ENCODE results near the gene RYR2. TPM values are rescaled to one million over a fixed set of nuclear protein-coding genes. Genes with fewer than 3 reads are reported as not detected.

RYR2 gene
- total RNA-seq, 4 donors from 2014 or later: 1.2 to 7.0 (median 2.5) TPM

GRCh38 chr1:237791592-237791991 lies 749.6 kb downstream of the RYR2 start:
- Histone ChIP-seq H3K27ac (no peak overlapping the region), H3K27me3 (no peaks in the 10 kb centered on the region), H3K36me3 (no peaks in the 10 kb centered on the region), H3K9me3 (no peaks in the 10 kb centered on the region), H3K4me1 (no peaks in the 10 kb centered on the region), H3K4me3 (no peak overlapping the region)
- intact Hi-C loops (cut with DNase I; ENCODE audit: low total_unique reads) (no loop called here), in situ Hi-C loops (cut with MboI; ENCODE audit: low pct_ligation_motif_present in 1 of 4, low pct_unique_long_range_greater_than_20kb in 1 of 4, low sequenced_read_pairs in 3 of 4) (no loop called here)
- TF ChIP-seq POLR2A (IDR thresholded peaks at IDR 0.05): no peak
- TF ChIP-seq, protein P1, sequence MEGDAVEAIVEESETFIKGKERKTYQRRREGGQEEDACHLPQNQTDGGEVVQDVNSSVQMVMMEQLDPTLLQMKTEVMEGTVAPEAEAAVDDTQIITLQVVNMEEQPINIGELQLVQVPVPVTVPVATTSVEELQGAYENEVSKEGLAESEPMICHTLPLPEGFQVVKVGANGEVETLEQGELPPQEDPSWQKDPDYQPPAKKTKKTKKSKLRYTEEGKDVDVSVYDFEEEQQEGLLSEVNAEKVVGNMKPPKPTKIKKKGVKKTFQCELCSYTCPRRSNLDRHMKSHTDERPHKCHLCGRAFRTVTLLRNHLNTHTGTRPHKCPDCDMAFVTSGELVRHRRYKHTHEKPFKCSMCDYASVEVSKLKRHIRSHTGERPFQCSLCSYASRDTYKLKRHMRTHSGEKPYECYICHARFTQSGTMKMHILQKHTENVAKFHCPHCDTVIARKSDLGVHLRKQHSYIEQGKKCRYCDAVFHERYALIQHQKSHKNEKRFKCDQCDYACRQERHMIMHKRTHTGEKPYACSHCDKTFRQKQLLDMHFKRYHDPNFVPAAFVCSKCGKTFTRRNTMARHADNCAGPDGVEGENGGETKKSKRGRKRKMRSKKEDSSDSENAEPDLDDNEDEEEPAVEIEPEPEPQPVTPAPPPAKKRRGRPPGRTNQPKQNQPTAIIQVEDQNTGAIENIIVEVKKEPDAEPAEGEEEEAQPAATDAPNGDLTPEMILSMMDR (IDR thresholded peaks at IDR 0.05): no peak
- TF ChIP-seq EP300 (IDR thresholded peaks at IDR 0.05; ENCODE audit: low read depth): no peak
- no peak for TF ChIP-seq POLR2AphosphoS5 (IDR thresholded peaks at IDR 0.05)
- WGBS, 2 donors (ENCODE audit: low coverage in 1 of 2): 63 to 69% methylated on average over 2 of the region's 2 CpGs
- DNase-seq: no peak

DNA sequence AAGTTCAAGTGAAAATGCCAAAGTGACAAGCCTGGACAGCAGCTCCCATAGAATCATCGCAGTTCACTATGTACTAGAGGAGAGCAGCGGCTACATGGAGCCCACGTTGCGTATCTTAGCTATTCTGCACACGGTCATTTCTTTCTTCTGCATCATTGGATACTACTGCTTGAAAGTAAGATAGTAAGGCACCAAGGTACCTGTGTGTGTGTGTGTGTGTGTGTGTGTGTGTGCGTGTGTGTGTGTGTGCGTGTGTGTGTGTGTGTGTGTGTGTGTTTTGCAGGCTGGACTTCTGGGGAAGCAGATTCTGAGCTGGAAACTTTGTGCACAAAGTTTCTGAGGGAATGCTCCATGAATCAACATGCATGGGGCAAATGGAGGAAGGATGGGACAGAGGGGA lies 750.2 kb downstream of the RYR2 start:
- Histone ChIP-seq H3K4me3 (no peak overlapping the region), H3K36me3 (no peaks in the 10 kb centered on the region), H3K4me1 (no peaks in the 10 kb centered on the region), H3K27ac (no peak overlapping the region), H3K9me3 (no peaks in the 10 kb centered on the region), H3K27me3 (no peaks in the 10 kb centered on the region)
- in situ Hi-C loops (cut with MboI; ENCODE audit: low pct_ligation_motif_present in 1 of 4, low pct_unique_long_range_greater_than_20kb in 1 of 4, low sequenced_read_pairs in 3 of 4) (no loop called here), intact Hi-C loops (cut with DNase I; ENCODE audit: low total_unique reads) (no loop called here)
- no peak for TF ChIP-seq POLR2AphosphoS5 (IDR thresholded peaks at IDR 0.05)
- no peak for TF ChIP-seq EP300 (IDR thresholded peaks at IDR 0.05; ENCODE audit: low read depth)
- no peak for TF ChIP-seq POLR2A (IDR thresholded peaks at IDR 0.05)
- TF ChIP-seq, protein P1 (IDR thresholded peaks at IDR 0.05): no peak
- DNase-seq: no peak
- WGBS, 2 donors (ENCODE audit: low coverage in 1 of 2): 80 to 83% methylated on average over 7 of the region's 7 CpGs

GRCh38 chr1:237792726-237793125 lies 750.7 kb downstream of the RYR2 start:
- Histone ChIP-seq H3K4me1 (no peaks in the 10 kb centered on the region), H3K27ac (no peak overlapping the region), H3K36me3 (no peaks in the 10 kb centered on the region), H3K4me3 (no peak overlapping the region), H3K27me3 (no peaks in the 10 kb centered on the region), H3K9me3 (no peaks in the 10 kb centered on the region)
- intact Hi-C loops (cut with DNase I; ENCODE audit: low total_unique reads): no loop called here
- in situ Hi-C loops (cut with MboI; ENCODE audit: low pct_ligation_motif_present in 1 of 4, low pct_unique_long_range_greater_than_20kb in 1 of 4, low sequenced_read_pairs in 3 of 4): no loop called here
- WGBS, 2 donors (ENCODE audit: low coverage in 1 of 2): 53 to 57% methylated on average over 1 of the region's 1 CpG
- no peak for TF ChIP-seq EP300 (IDR thresholded peaks at IDR 0.05; ENCODE audit: low read depth)
- DNase-seq: no peak

DNA sequence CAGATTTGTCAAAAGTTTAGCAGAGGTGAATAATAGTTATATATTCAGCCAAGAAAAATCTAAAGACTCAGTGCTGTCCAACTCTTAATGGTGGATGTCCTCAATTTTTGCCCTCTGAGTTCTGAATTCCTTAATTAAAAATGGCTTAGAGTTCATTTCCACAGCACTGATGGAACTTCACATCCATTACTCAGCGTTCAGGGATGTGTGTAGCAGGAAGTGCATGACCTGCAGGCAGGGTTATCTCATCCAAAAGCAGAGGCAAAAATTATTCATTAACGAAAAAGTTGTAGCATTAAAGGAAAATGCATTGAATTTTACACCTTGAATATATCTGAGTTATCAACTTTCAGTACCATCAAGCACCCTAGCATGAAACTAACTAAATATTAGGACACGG lies 752.1 kb downstream of the RYR2 start:
- Histone ChIP-seq H3K4me3 (no peak overlapping the region), H3K4me1 (no peaks in the 10 kb centered on the region), H3K9me3 (no peaks in the 10 kb centered on the region), H3K36me3 (no peaks in the 10 kb centered on the region), H3K27ac (no peak overlapping the region), H3K27me3 (no peaks in the 10 kb centered on the region)
- no peak for TF ChIP-seq POLR2AphosphoS5 (IDR thresholded peaks at IDR 0.05)
- TF ChIP-seq, protein P1 (IDR thresholded peaks at IDR 0.05): no peak
- TF ChIP-seq EP300 (IDR thresholded peaks at IDR 0.05; ENCODE audit: low read depth): no peak
- TF ChIP-seq POLR2A (IDR thresholded peaks at IDR 0.05): no peak
- intact Hi-C loops (cut with DNase I; ENCODE audit: low total_unique reads): no loop called here
- in situ Hi-C loops (cut with MboI; ENCODE audit: low pct_ligation_motif_present in 1 of 4, low pct_unique_long_range_greater_than_20kb in 1 of 4, low sequenced_read_pairs in 3 of 4): no loop called here
- 32 to 39% methylated on average over 3 of the region's 3 CpGs for WGBS, 2 donors (ENCODE audit: low coverage in 1 of 2)
- DNase-seq: no peak

- Histone ChIP-seq H3K4me3 (no peak overlapping the region), H3K36me3 (no peaks in the 10 kb centered on the region), H3K9me3 (no peaks in the 10 kb centered on the region), H3K4me1 (no peaks in the 10 kb centered on the region), H3K27ac (no peak overlapping the region), H3K27me3 (no peaks in the 10 kb centered on the region)
- intact Hi-C loops (cut with DNase I; ENCODE audit: low total_unique reads) (no loop called here), in situ Hi-C loops (cut with MboI; ENCODE audit: low pct_ligation_motif_present in 1 of 4, low pct_unique_long_range_greater_than_20kb in 1 of 4, low sequenced_read_pairs in 3 of 4) (no loop called here)
- 91 to 92% methylated on average over 6 to 13 of the region's 13 CpGs for WGBS, 2 donors (ENCODE audit: low coverage in 1 of 2)
- no peak for DNase-seq
- TF ChIP-seq POLR2AphosphoS5 (IDR thresholded peaks at IDR 0.05) (no peak), EP300 (IDR thresholded peaks at IDR 0.05; ENCODE audit: low read depth) (no peak), POLR2A (IDR thresholded peaks at IDR 0.05) (no peak)
- TF ChIP-seq, protein P1 (IDR thresholded peaks at IDR 0.05): no peak
Measured at GRCh38 chr1:237795558-237795957, 753.6 kb downstream of the RYR2 start.
